Glutamatergic neuron (in vitro differentiated cells): ENCODE data around the gene CETN3. TPM values are rescaled to one million over a fixed set of nuclear protein-coding genes. Genes with fewer than 3 reads are reported as not detected.
"Not testable (repeated sequence)": the region's sequence is repeated elsewhere in the genome, so short reads cannot be mapped to it uniquely, and the experiment has no call there.

ENCODE experiments used
- DNase-seq: peaks from one replicate; pipeline ENCODE4 v3.0.0; 2022
- H3K27ac Mint-ChIP-seq: one replicate; pipeline ENCODE4 v1.8.0; 2020; ENCODE audit warnings: mild to moderate bottlenecking, mixed read lengths, inconsistent platforms; ENCODE audit not compliant: unreplicated experiment
- H3K27me3 Mint-ChIP-seq: one replicate; pipeline ENCODE4 v1.8.0; 2020; ENCODE audit warnings: mild to moderate bottlenecking, moderate library complexity, mixed read lengths, inconsistent platforms; ENCODE audit not compliant: unreplicated experiment
- H3K36me3 Mint-ChIP-seq: one replicate; pipeline ENCODE4 v1.8.0; 2020; ENCODE audit warnings: mild to moderate bottlenecking, mixed read lengths, inconsistent platforms; ENCODE audit not compliant: unreplicated experiment
- H3K4me1 Mint-ChIP-seq: one replicate; pipeline ENCODE4 v1.8.0; 2020; ENCODE audit warnings: mild to moderate bottlenecking, low read depth, mixed read lengths, inconsistent platforms; ENCODE audit not compliant: unreplicated experiment
- H3K4me3 Mint-ChIP-seq: one replicate; pipeline ENCODE4 v1.8.0; 2020; ENCODE audit warnings: mild to moderate bottlenecking, mixed read lengths, inconsistent platforms; ENCODE audit not compliant: unreplicated experiment
- H3K9me3 Mint-ChIP-seq: one replicate; pipeline ENCODE4 v1.8.0; 2020; ENCODE audit warnings: mild to moderate bottlenecking, moderate library complexity, mixed read lengths, inconsistent platforms; ENCODE audit not compliant: unreplicated experiment
- total RNA-seq: library from RNA; stranded (reverse); fragmentation: NEBNext Ultra II Directional; extraction: Animal tissue kit (Norgen Biotek cat#: 25700); gene quantifications from one replicate; pipeline ENCODE4 v1.2.1, GENCODE V29; 2021; ENCODE audit not compliant: unreplicated experiment
- TF ChIP-seq, protein P1 (sequence below): fragments of 200-600 bp; sonication (generic); IDR thresholded peaks from one replicate; pipeline ENCODE4 v1.5.0; 2021; ENCODE audit not compliant: partially characterized antibody, unreplicated experiment

Gene CETN3
- total RNA-seq, 1 donor from 2014 or later: 28.7 TPM

DNA sequence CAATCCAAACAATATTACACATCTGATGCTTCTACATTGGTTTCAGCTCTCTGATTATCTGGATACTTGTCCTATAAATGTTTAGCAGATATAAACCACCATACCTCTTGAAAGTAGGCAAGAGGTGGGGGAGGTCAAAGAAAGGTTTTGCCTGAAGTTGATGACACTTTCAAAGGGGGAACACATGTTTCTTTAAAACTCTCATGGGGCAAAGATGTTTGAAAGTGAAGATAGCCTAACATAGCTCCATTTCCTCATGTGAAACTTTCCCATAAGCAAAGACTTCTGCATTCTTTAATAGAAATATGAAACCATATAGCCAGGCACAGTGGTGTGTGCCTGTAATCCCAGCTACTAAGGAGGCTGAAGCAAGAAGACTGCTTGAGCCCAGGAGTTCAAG, 62.1 kb downstream of the CETN3 start:
- Mint-ChIP-seq H3K36me3 (no peaks in the 10 kb centered on the region), H3K4me3 (no peak overlapping the region), H3K4me1 (no peaks in the 10 kb centered on the region), H3K27ac (no peak overlapping the region), H3K9me3 (no peaks in the 10 kb centered on the region), H3K27me3 (no peaks in the 10 kb centered on the region)
- no peak for DNase-seq
- TF ChIP-seq, protein P1, sequence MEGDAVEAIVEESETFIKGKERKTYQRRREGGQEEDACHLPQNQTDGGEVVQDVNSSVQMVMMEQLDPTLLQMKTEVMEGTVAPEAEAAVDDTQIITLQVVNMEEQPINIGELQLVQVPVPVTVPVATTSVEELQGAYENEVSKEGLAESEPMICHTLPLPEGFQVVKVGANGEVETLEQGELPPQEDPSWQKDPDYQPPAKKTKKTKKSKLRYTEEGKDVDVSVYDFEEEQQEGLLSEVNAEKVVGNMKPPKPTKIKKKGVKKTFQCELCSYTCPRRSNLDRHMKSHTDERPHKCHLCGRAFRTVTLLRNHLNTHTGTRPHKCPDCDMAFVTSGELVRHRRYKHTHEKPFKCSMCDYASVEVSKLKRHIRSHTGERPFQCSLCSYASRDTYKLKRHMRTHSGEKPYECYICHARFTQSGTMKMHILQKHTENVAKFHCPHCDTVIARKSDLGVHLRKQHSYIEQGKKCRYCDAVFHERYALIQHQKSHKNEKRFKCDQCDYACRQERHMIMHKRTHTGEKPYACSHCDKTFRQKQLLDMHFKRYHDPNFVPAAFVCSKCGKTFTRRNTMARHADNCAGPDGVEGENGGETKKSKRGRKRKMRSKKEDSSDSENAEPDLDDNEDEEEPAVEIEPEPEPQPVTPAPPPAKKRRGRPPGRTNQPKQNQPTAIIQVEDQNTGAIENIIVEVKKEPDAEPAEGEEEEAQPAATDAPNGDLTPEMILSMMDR: no peak

DNA sequence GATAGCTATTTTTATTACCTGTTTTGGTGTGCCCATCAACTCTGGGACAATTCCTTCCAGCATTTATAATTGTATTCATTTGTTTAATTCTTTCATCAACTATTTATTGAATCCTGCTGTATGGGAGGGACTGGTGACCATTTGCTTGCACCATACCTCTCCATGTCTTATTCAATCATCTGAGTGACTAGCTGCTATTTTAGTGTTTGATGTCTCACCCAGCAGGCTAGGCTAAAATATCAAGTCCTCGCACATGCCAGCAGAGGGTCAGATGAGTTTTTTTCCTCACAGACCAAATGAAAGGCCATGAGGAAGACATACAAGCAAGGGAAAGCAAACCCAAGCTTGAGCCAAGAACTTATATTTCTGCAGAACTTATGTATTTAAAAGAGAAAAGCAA, 63.9 kb downstream of the CETN3 start:
- no peaks in the 10 kb centered on the region for H3K36me3 Mint-ChIP-seq
- no peak overlapping the region for H3K4me3 Mint-ChIP-seq
- TF ChIP-seq, protein P1: no peak
- H3K27ac Mint-ChIP-seq: no peak overlapping the region
- DNase-seq: no peak
- H3K27me3 Mint-ChIP-seq: peaks cover 3% of the 10 kb centered on the region
- H3K4me1 Mint-ChIP-seq: no peaks in the 10 kb centered on the region
- H3K9me3 Mint-ChIP-seq: no peaks in the 10 kb centered on the region

DNA sequence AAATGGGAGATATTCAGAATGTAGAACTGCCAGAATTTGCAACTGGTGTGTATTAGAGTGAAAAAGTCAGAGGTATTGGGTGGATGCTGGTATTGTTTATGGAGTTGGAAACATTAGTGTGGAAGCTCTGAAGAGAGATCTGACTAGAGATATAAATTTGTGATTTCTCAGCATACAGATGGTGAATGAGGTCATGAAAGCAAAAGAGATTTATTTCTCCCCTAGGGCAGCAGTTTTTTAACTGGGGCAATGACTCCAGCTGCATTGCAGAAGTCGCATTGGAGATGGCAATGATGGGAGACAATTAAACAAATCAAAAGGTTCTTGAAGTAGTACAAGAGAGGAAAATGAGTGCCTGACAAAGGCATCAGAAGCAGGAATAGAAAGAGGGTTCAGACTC, 64.9 kb downstream of the CETN3 start:
- TF ChIP-seq, protein P1: no peak
- Mint-ChIP-seq H3K36me3 (no peaks in the 10 kb centered on the region), H3K9me3 (no peaks in the 10 kb centered on the region), H3K27ac (no peak overlapping the region), H3K4me3 (no peak overlapping the region), H3K4me1 (no peaks in the 10 kb centered on the region), H3K27me3 (peaks cover 3% of the 10 kb centered on the region)
- no peak for DNase-seq

DNA sequence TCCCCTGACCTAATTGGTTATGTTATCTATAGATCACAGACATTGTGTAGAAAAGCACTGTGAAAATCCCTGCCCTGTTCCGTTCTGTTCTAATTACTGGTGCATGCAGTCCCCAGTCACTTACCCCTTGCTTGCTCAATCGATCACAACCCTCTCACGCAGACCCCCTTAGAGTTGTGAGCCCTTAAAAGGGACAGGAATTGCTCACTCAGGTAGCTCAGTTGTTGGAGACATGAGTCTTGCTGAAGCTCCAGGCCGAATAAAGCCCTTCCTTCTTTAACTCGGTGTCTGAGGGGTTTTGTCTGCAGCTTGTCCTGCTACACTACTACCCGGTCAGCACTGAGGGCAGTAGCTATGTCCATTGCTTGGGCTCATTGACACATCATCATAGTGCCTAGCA, 65.8 kb downstream of the CETN3 start:
- not testable (repeated sequence) for H3K27me3 Mint-ChIP-seq, H3K36me3 Mint-ChIP-seq, H3K27ac Mint-ChIP-seq

DNA sequence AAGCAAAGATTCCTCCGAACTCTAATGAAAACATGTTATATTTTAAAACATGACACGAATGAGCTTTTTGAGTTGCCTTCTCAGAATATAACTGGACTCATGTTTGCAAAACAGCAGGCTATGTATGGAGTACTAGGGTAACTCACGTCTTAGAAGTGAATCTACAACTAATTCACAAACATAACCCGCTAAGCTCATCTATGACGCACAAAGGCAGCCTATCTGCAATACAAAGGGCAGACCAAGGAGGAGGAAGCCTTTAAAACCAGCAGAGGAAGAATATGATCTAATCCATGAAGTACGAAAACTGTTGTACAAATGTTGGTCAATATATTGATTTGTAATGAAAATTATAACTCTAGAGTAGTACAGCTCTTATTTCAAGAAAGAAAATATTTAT, 67.0 kb downstream of the CETN3 start:
- no peak overlapping the region for H3K4me3 Mint-ChIP-seq
- H3K27me3 Mint-ChIP-seq: peaks cover 3% of the 10 kb centered on the region
- H3K36me3 Mint-ChIP-seq: no peaks in the 10 kb centered on the region
- no peak overlapping the region for H3K27ac Mint-ChIP-seq
- H3K9me3 Mint-ChIP-seq: no peaks in the 10 kb centered on the region
- TF ChIP-seq, protein P1: no peak
- DNase-seq: no peak
- peaks cover 2% of the 10 kb centered on the region for H3K4me1 Mint-ChIP-seq

More for the DNA sequence above, 65.8 kb downstream of the CETN3 start:
- not testable (repeated sequence) for H3K4me3 Mint-ChIP-seq, H3K4me1 Mint-ChIP-seq, H3K9me3 Mint-ChIP-seq, DNase-seq

Other genes with a start within 250 kb of the CETN3 start
- 2.6 TPM for gene MBLAC2, start 65.0 kb upstream of the CETN3 start, total RNA-seq
- gene POLR3G, start 65.1 kb upstream of the CETN3 start, total RNA-seq: 3.9 TPM
- gene LYSMD3, start 119.8 kb upstream of the CETN3 start, total RNA-seq: 7.8 TPM
- gene ADGRV1, start 149.0 kb upstream of the CETN3 start, total RNA-seq: 18.2 TPM